K562 (cell line): ENCODE data around the gene TOM1L2. TPM values are rescaled to one million over a fixed set of nuclear protein-coding genes. Genes with fewer than 3 reads are reported as not detected.

Source experiments
- ATAC-seq: fragments of 200-7000 bp; cut with Tn5 transposase; 3 replicates; pipeline ENCODE4 v1.9.1; 2020; ENCODE audit warnings: moderate library complexity
- BruUV-seq: library from RNA; stranded (reverse); fragments of 400-500 nt; replicated peaks from 2 replicates; lab custom pipeline; 2021; lab: Mats Ljungman, UMichigan
- CTCF ChIA-PET: fragments of 300-600 bp; formaldehyde crosslinking; extraction: SDS; loops from one replicate; lab custom pipeline; 2021; ENCODE audit warnings: low intra/inter-chr PET ratio; lab: Yijun Ruan, JAX
- POLR2A ChIA-PET: fragments of 300-600, 350-650 bp; sonication (Branson Sonifier 250); formaldehyde crosslinking; extraction: SDS; loops from one replicate; lab custom pipeline; 2021; ENCODE audit warnings: antibody characterized with exemption, inconsistent platforms; lab: Yijun Ruan, JAX
- DNase-seq, 4 experiments: peaks; one replicate each; pipeline versions ENCODE4 v3.0.0 to v3.0.0-alpha.2; 2011 to 2018; ENCODE audit warnings: low spot score in 3 of 4, mixed read lengths in 3 of 4; ENCODE audit errors: extremely low read depth in 1 of 4
- FAIRE-seq: peaks from 2 replicates; lab custom pipeline; 2011; peaks lifted over from hg19 to GRCh38; lab: Jason Lieb, UNC
- H2AFZ ChIP-seq: 2 replicates; pipeline ENCODE4 v1.6.0; 2011; ENCODE audit warnings: low read depth, low read length, control low read depth, inconsistent platforms
- H3K27ac ChIP-seq: fragments of 200-600 bp; 3 replicates; pipeline ENCODE4 v1.8.0; 2011; ENCODE audit warnings: low read depth, mild to moderate bottlenecking, control low read depth, inconsistent platforms, low read length, moderate library complexity, mixed read lengths; ENCODE audit errors: extremely low read depth
- H3K27me3 ChIP-seq, 2 experiments: fragments of 300-600 bp in 1 of 2; 2 replicates in 1 of 2; 3 replicates in 1 of 2; pipeline versions ENCODE4 v1.6.0 to v1.8.0; 2011; ENCODE audit warnings: inconsistent platforms in 2 of 2, low read length in 2 of 2, mild to moderate bottlenecking in 1 of 2, mixed read lengths in 1 of 2, moderate library complexity in 1 of 2; ENCODE audit not compliant: control insufficient read depth in 2 of 2, insufficient read depth in 2 of 2
- H3K36me3 ChIP-seq: fragments of 300-600 bp; 3 replicates; pipeline ENCODE4 v1.8.0; 2011; ENCODE audit warnings: mild to moderate bottlenecking, low read length, inconsistent platforms; ENCODE audit not compliant: control insufficient read depth, insufficient read depth
- H3K4me1 ChIP-seq, 2 experiments: fragments of 200-600 bp in 1 of 2; replicated peaks in 1 of 2; 2 replicates in 1 of 2; 3 replicates in 1 of 2; pipeline versions ENCODE4 v1.5.1 to v1.8.0; 2011; ENCODE audit warnings: inconsistent platforms in 2 of 2, low read length in 2 of 2, mild to moderate bottlenecking in 1 of 2, mixed read lengths in 1 of 2, moderate library complexity in 1 of 2; ENCODE audit not compliant: control insufficient read depth in 2 of 2, insufficient read depth in 2 of 2
- H3K4me2 ChIP-seq: 2 replicates; pipeline ENCODE4 v1.6.1; 2011; ENCODE audit warnings: low read length, control low read depth, inconsistent platforms, mixed read lengths; ENCODE audit not compliant: insufficient read depth
- H3K4me3 ChIP-seq: fragments of 200-600 bp; sonication (generic), shearing (Covaris generic); 2 replicates; pipeline ENCODE4 v1.5.1; 2016; ENCODE audit warnings: control low read depth, inconsistent platforms
- H3K79me2 ChIP-seq: fragments of 200-600 bp; 3 replicates; pipeline ENCODE4 v1.8.0; 2011; ENCODE audit warnings: low read length, inconsistent platforms; ENCODE audit not compliant: control insufficient read depth, insufficient read depth
- H3K9ac ChIP-seq, 2 experiments: 2 replicates each; pipeline versions ENCODE4 v1.6.0 to v1.6.1; 2011; ENCODE audit warnings: low read depth in 2 of 2, low read length in 2 of 2, control low read depth in 1 of 2, inconsistent platforms in 1 of 2, mild to moderate bottlenecking in 1 of 2, mixed read lengths in 1 of 2; ENCODE audit not compliant: insufficient read depth in 1 of 2
- H3K9me1 ChIP-seq: one replicate; pipeline ENCODE4 v1.6.0; 2011; ENCODE audit warnings: inconsistent platforms, mild to moderate bottlenecking, low read length, moderate library complexity; ENCODE audit not compliant: control insufficient read depth, insufficient read depth
- H3K9me3 ChIP-seq: replicated peaks from 2 replicates; pipeline ENCODE4 v1.5.1; 2011; ENCODE audit warnings: low read depth, low read length, inconsistent platforms; ENCODE audit not compliant: control insufficient read depth, insufficient read depth
- H4K20me1 ChIP-seq: replicated peaks from 2 replicates; pipeline ENCODE4 v1.6.1; 2011; ENCODE audit warnings: low read length, inconsistent platforms, mixed read lengths; ENCODE audit not compliant: control insufficient read depth, insufficient read depth
- ARHGAP35 ChIP-seq: fragments of 450-650 bp; IDR thresholded peaks from 2 replicates; pipeline ENCODE4 v1.6.1; 2018; ENCODE audit not compliant: partially characterized antibody
- KDM5B ChIP-seq: fragments of 200-600 bp; sonication (generic); IDR thresholded peaks from 2 replicates; pipeline ENCODE4 v1.6.1; 2012; ENCODE audit warnings: low read depth, mild to moderate bottlenecking, moderate library complexity, low read length, control low read depth, inconsistent platforms; ENCODE audit not compliant: insufficient replicate concordance
- RBM25 ChIP-seq: fragments of 200-400 bp; formaldehyde crosslinking; IDR thresholded peaks from 2 replicates; pipeline ENCODE4 v1.6.1; 2018; ENCODE audit warnings: low read length, low read depth, moderate library complexity; ENCODE audit not compliant: severe bottlenecking
- ZNF121 ChIP-seq: sonication (generic); formaldehyde crosslinking; conservative IDR thresholded peaks from 2 replicates; pipeline ENCODE4 v1.8.0; 2022; ENCODE audit warnings: missing genetic modification reagents
- in situ Hi-C: fragments of 300-500 bp; cut with MboI; formaldehyde crosslinking; loops from 4 replicates; pipeline ENCODE4 v1.15.0; 2018; ENCODE audit warnings: inconsistent platforms, mixed read lengths
- intact Hi-C: fragments of 100-400 bp; cut with micrococcal nuclease; formaldehyde crosslinking; loops from 2 replicates; pipeline ENCODE4 v1.14.2; 2022
- polyA plus RNA-seq, 8 experiments: library from polyadenylated mRNA; depleted of rRNA in 4 of 8; stranded (reverse) in 5 of 8; unstranded in 3 of 8; fragments of >200 nt; fragmentation: Nextera tagmentation in 2 of 8; fragmentation: Illumina TruSeq in 1 of 8; extraction: Ambion mirVana in 2 of 8; extraction: Trizol in 1 of 8; gene quantifications; 2 replicates each; pipeline versions ENCODE4 v1.2.1 to v1.2.3, GENCODE V29; 2011 to 2014; ENCODE audit warnings: inconsistent platforms in 1 of 8, missing spikeins in 1 of 8
- total RNA-seq, 7 experiments: library from RNA; depleted of rRNA in 6 of 7; stranded (reverse); fragments of >200 nt in 6 of 7; fragmentation: Illumina TruSeq in 2 of 7; extraction: Trizol in 2 of 7; gene quantifications; 2 replicates each; pipeline versions ENCODE4 v1.2.1 to v1.2.3, GENCODE V29; 2011 to 2021; ENCODE audit warnings: low replicate concordance in 1 of 7

Gene TOM1L2
- total and polyA plus RNA-seq, 9 of the 15 experiments (the other 6 are each of a cell fraction or from before 2014, with no cell fraction given): 0.07 to 6.0 (median 2.5) TPM

DNA sequence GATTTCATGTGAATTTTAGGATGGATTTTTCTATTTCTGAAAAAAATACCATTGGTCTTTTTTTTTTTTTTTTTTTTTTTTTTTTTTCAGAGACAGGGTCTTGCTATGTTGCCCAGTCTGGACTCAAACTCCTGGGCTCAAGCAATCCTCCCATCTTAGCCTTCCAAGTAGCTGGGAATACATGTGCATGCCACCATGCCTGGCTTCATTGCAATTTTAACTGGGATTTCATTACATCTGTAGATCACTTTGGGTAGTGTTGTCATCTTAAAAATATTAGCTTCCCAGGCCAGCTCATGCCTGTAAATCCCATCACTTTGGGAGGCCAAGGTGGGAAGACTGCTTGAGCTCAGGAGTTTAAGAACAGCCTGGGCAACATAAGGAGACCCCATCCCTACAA, 54.8 kb downstream of the TOM1L2 start:
- no peaks in the 10 kb centered on the region for H3K27me3 ChIP-seq
- H3K9me3 ChIP-seq: no peaks in the 10 kb centered on the region
- no peak overlapping the region for H3K4me3 ChIP-seq
- H3K36me3 ChIP-seq: no peaks in the 10 kb centered on the region
- peaks cover 25 to 34% of the 10 kb centered on the region in 2 experiments for H3K4me1 ChIP-seq
- in situ Hi-C loops (no loop called here), intact Hi-C loops (loop anchor here (10.0 kb wide), 1 partner anchor 243 kb away; no protein-coding TSS in a partner anchor)
- TF ChIP-seq ZNF121 (peak; percentile 72), KDM5B (no peak), RBM25 (peak; percentile 36)
- FAIRE-seq (no peak), ATAC-seq (no peak), DNase-seq (no peak)
- POLR2A ChIA-PET: no interaction called here
- H2AFZ ChIP-seq: no peak overlapping the region
- no peaks in the 10 kb centered on the region; the same call in 1 of the 2 replicates for H4K20me1 ChIP-seq
- H3K27ac ChIP-seq: no peak overlapping the region
- H3K79me2 ChIP-seq: no peaks in the 10 kb centered on the region
- H3K4me2 ChIP-seq: no peak overlapping the region
- no peak overlapping the region for H3K9ac ChIP-seq
- CTCF ChIA-PET: interaction anchor here (0.6 kb wide), 1 partner anchor 236 kb away, joined by 3 read pairs; the partner anchor contains the start of gene RAI1
- no peaks in the 10 kb centered on the region for H3K9me1 ChIP-seq
- BruUV-seq: no TSS peak

DNA sequence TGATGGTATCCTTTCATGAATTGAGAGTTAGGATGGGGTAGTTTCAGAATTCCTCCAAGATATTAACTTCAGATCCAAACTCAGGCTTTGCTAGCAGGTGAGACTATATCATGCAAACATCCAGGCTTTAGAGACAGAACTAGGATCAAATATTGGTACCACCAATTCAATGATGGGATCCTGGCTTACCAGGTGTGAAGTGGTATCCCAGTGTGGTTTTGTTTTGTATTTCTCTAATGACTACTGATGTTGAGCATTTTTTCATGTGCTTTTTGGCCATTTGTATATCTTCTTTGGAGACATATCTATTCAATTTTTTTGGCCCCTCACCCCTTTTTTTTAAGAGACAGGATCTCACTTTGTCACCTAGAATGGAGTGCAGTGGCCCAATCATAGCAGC, 57.0 kb downstream of the TOM1L2 start:
- no peak overlapping the region for H3K4me2 ChIP-seq
- no peak overlapping the region for H3K27ac ChIP-seq
- POLR2A ChIA-PET: interaction anchor here (0.8 to 1.2 kb wide), 2 partner anchors 14 to 57 kb away, joined by 4 to 5 read pairs; partner anchors contain the start of genes DRC3 and TOM1L2
- no peak overlapping the region for H3K9ac ChIP-seq
- H2AFZ ChIP-seq: no peak overlapping the region
- peaks cover 20 to 24% of the 10 kb centered on the region in 2 experiments; a peak in 4 of 5 replicates for H3K4me1 ChIP-seq
- in situ Hi-C loops (no loop called here), intact Hi-C loops (loop anchor here (10.0 kb wide), 1 partner anchor 240 kb away; no protein-coding TSS in a partner anchor)
- H3K36me3 ChIP-seq: no peaks in the 10 kb centered on the region
- no peaks in the 10 kb centered on the region for H3K79me2 ChIP-seq
- H3K27me3 ChIP-seq: no peaks in the 10 kb centered on the region
- no peaks in the 10 kb centered on the region for H3K9me3 ChIP-seq
- FAIRE-seq (no peak), DNase-seq (no peak), ATAC-seq (no peak)
- CTCF ChIA-PET: no interaction called here
- no peak overlapping the region for H3K4me3 ChIP-seq
- BruUV-seq: no TSS peak
- no peaks in the 10 kb centered on the region for H4K20me1 ChIP-seq
- H3K9me1 ChIP-seq: no peaks in the 10 kb centered on the region
- no peak for TF ChIP-seq ARHGAP35
